Fibroblast of lung (primary cell): ENCODE measurements around the gene PLA2G4B. TPM values are rescaled to one million over a fixed set of nuclear protein-coding genes. Genes with fewer than 3 reads are reported as not detected.

Experiments used
- DNase-seq, 2 donors: peaks; one replicate each; pipeline versions ENCODE4 v3.0.0 to v3.0.0-alpha.2; 2010; ENCODE audit warnings: low read depth in 2 of 2
- H2AFZ ChIP-seq: 2 replicates; pipeline ENCODE4 v1.5.1; 2012; ENCODE audit warnings: low read length, control low read depth, inconsistent platforms
- H3K27ac ChIP-seq: 2 replicates; pipeline ENCODE4 v1.5.1; 2011; ENCODE audit warnings: low read length, control low read depth; ENCODE audit not compliant: insufficient read depth
- H3K27me3 ChIP-seq: 2 replicates; pipeline ENCODE4 v1.5.1; 2011; ENCODE audit warnings: mild to moderate bottlenecking, low read length; ENCODE audit not compliant: control insufficient read depth, insufficient read depth
- H3K36me3 ChIP-seq: 2 replicates; pipeline ENCODE4 v1.5.1; 2011; ENCODE audit warnings: low read length; ENCODE audit not compliant: control insufficient read depth, insufficient read depth
- H3K4me1 ChIP-seq: 2 replicates; pipeline ENCODE4 v1.5.1; 2011; ENCODE audit warnings: low read length; ENCODE audit not compliant: control insufficient read depth, insufficient read depth; ENCODE audit errors: extremely low read depth
- H3K4me2 ChIP-seq: 2 replicates; pipeline ENCODE4 v1.5.1; 2011; ENCODE audit warnings: low read length, control low read depth; ENCODE audit not compliant: insufficient read depth; ENCODE audit errors: extremely low read depth
- H3K4me3 ChIP-seq, 4 experiments: fragments of 200-600 bp in 1 of 4; sonication (generic) in 1 of 4; replicated peaks in 1 of 4; 2 replicates each; pipeline ENCODE4 v1.5.1; 2011 to 2016; ENCODE audit warnings: low read length in 4 of 4, low read depth in 3 of 4, mild to moderate bottlenecking in 3 of 4, control low read depth in 2 of 4, inconsistent platforms in 1 of 4, mixed read lengths in 1 of 4; ENCODE audit not compliant: insufficient read depth in 1 of 4; ENCODE audit errors: control extremely low read depth in 1 of 4
- H3K79me2 ChIP-seq: 2 replicates; pipeline ENCODE4 v1.5.1; 2012; ENCODE audit warnings: mild to moderate bottlenecking, low read length, inconsistent platforms; ENCODE audit not compliant: control insufficient read depth, insufficient read depth
- H3K9ac ChIP-seq: 2 replicates; pipeline ENCODE4 v1.5.1; 2011; ENCODE audit warnings: mild to moderate bottlenecking, low read length, control low read depth; ENCODE audit not compliant: insufficient read depth
- H3K9me3 ChIP-seq: 2 replicates; pipeline ENCODE4 v1.5.1; 2012; ENCODE audit warnings: low read depth, low read length; ENCODE audit not compliant: control insufficient read depth, insufficient read depth
- H4K20me1 ChIP-seq: 2 replicates; pipeline ENCODE4 v1.5.1; 2011; ENCODE audit warnings: low read length; ENCODE audit not compliant: control insufficient read depth, insufficient read depth; ENCODE audit errors: extremely low read depth
- CTCF ChIP-seq, 2 donors: IDR thresholded peaks in 1 of 2; conservative IDR thresholded peaks in 1 of 2; 1 replicate in 1 of 2; 2 replicates in 1 of 2; pipeline ENCODE4 v1.5.1; 2011 to 2012; ENCODE audit warnings: low read length in 2 of 2, control low read depth in 1 of 2, inconsistent platforms in 1 of 2, low read depth in 1 of 2, mild to moderate bottlenecking in 1 of 2
- EZH2 ChIP-seq: IDR thresholded peaks from 2 replicates; pipeline ENCODE4 v1.5.1; 2012; ENCODE audit warnings: low read length, control low read depth, mild to moderate bottlenecking; ENCODE audit errors: missing control alignments
- polyA plus RNA-seq, 2 donors: library from polyadenylated mRNA; depleted of rRNA in 1 of 2; stranded (reverse) in 1 of 2; unstranded in 1 of 2; fragments of >200 nt; gene quantifications; 2 replicates each; pipeline ENCODE4 v1.2.1, GENCODE V29; 2011 to 2012; ENCODE audit warnings: missing spikeins in 1 of 2
- total RNA-seq: library from RNA; depleted of rRNA; stranded (reverse); fragments of >200 nt; gene quantifications from 2 replicates; pipeline ENCODE4 v1.2.1, GENCODE V29; 2014

The PLA2G4B gene
- total and polyA plus RNA-seq, 2 donors (not counting 1 experiment from before 2014, with no cell fraction given), result 0.99 to 1.2 TPM

GRCh38 chr15:41850482-41851166 is 12.0 kb downstream of the PLA2G4B start:
- TF ChIP-seq CTCF (conservative IDR thresholded peaks at IDR 0.05 in 1 of 2, IDR thresholded peaks at IDR 0.05 in 1 of 2; ENCODE audit: low read depth in 1 of 2, low read length in 2 of 2) (no peak), EZH2 (no peak)
- peaks cover 2% of the 10 kb centered on the region for H3K36me3 ChIP-seq
- DNase-seq, result no peak
- no peak overlapping the region for H3K27ac ChIP-seq
- no peak overlapping the region for H3K4me3 ChIP-seq
- H4K20me1 ChIP-seq, result no peaks in the 10 kb centered on the region
- H3K4me1 ChIP-seq, result no peaks in the 10 kb centered on the region
- no peaks in the 10 kb centered on the region for H3K9me3 ChIP-seq
- H3K4me2 ChIP-seq, result no peak overlapping the region
- no peak overlapping the region for H2AFZ ChIP-seq
- no peaks in the 10 kb centered on the region for H3K79me2 ChIP-seq
- no peaks in the 10 kb centered on the region for H3K27me3 ChIP-seq
- H3K9ac ChIP-seq, result no peak overlapping the region

- H3K4me2 ChIP-seq, result no peak overlapping the region
- no peak overlapping the region for H3K27ac ChIP-seq
- H3K79me2 ChIP-seq, result no peaks in the 10 kb centered on the region
- no peak overlapping the region for H2AFZ ChIP-seq
- H3K9ac ChIP-seq, result no peak overlapping the region
- no peaks in the 10 kb centered on the region for H3K27me3 ChIP-seq
- H3K9me3 ChIP-seq, result no peaks in the 10 kb centered on the region
- peaks cover 2% of the 10 kb centered on the region for H3K36me3 ChIP-seq
- H3K4me3 ChIP-seq, result no peak overlapping the region
- H3K4me1 ChIP-seq, result no peaks in the 10 kb centered on the region
- H4K20me1 ChIP-seq, result no peaks in the 10 kb centered on the region
- TF ChIP-seq CTCF (conservative IDR thresholded peaks at IDR 0.05 in 1 of 2, IDR thresholded peaks at IDR 0.05 in 1 of 2; ENCODE audit: low read depth in 1 of 2, low read length in 2 of 2) (no peak), EZH2 (no peak)
- no peak for DNase-seq
These were observed 12.5 kb downstream of the PLA2G4B start for GRCh38 chr15:41851167-41851523.

GRCh38 chr15:41851755-41852370 is 13.2 kb downstream of the PLA2G4B start:
- H3K4me2 ChIP-seq, result no peak overlapping the region
- TF ChIP-seq EZH2 (no peak), CTCF (conservative IDR thresholded peaks at IDR 0.05 in 1 of 2, IDR thresholded peaks at IDR 0.05 in 1 of 2; ENCODE audit: low read depth in 1 of 2, low read length in 2 of 2) (no peak)

More at GRCh38 chr15:41851755-41852370, 13.2 kb downstream of the PLA2G4B start:
- Histone ChIP-seq H3K4me1 (no peaks in the 10 kb centered on the region), H3K4me3 (no peak overlapping the region), H3K36me3 (peaks cover 2% of the 10 kb centered on the region), H3K27ac (no peak overlapping the region), H2AFZ (no peak overlapping the region), H3K9ac (no peak overlapping the region), H3K9me3 (no peaks in the 10 kb centered on the region), H3K79me2 (no peaks in the 10 kb centered on the region), H3K27me3 (no peaks in the 10 kb centered on the region), H4K20me1 (no peaks in the 10 kb centered on the region)
- DNase-seq, result no peak
